Testis (tissue), 3 donors: ENCODE measurements around the gene LSP1. TPM values are rescaled to one million over a fixed set of nuclear protein-coding genes. Genes with fewer than 3 reads are reported as not detected.
A peak's percentile ranks its signal among the peaks of the same experiment; 100 is the strongest.

ENCODE experiments used
- DNase-seq: peaks from one replicate; pipeline ENCODE4 v3.0.0-alpha.2; 2019
- H3K27ac ChIP-seq, 2 donors: fragments of 200-600 bp; sonication (generic); one replicate each; pipeline ENCODE4 v1.5.1; 2019
- H3K27me3 ChIP-seq: fragments of 200-600 bp; sonication (generic); one replicate; pipeline ENCODE4 v1.5.1; 2019
- H3K36me3 ChIP-seq: fragments of 200-600 bp; sonication (generic); one replicate; pipeline ENCODE4 v1.5.1; 2017; ENCODE audit warnings: low read depth; ENCODE audit errors: missing control alignments
- H3K4me1 ChIP-seq: fragments of 200-600 bp; sonication (generic); one replicate; pipeline ENCODE4 v1.5.1; 2019
- H3K4me3 ChIP-seq, 2 donors: fragments of 200-600 bp; sonication (generic); one replicate each; pipeline ENCODE4 v1.5.1; 2017 to 2019
- H3K9me3 ChIP-seq: fragments of 200-600 bp; sonication (generic); one replicate; pipeline ENCODE4 v1.5.1; 2017
- CTCF ChIP-seq, 3 experiments: fragments of 450-650 bp in 2 of 3; fragments of 200-600 bp in 1 of 3; sonication (generic) in 1 of 3; IDR thresholded peaks; one replicate each; pipeline ENCODE4 v1.5.1; 2016 to 2019; ENCODE audit warnings: antibody characterized with exemption in 3 of 3, mild to moderate bottlenecking in 2 of 3, moderate library complexity in 1 of 3
- POLR2A ChIP-seq: fragments of 450-650 bp; IDR thresholded peaks from one replicate; pipeline ENCODE4 v1.6.1; 2017; ENCODE audit warnings: antibody characterized with exemption, mild to moderate bottlenecking, moderate library complexity
- WGBS, 2 donors: methylation state at CpG; one replicate each; pipeline ENCODE4 v1.1.5; 2018; 5-methylcytosine and 5-hydroxymethylcytosine counted together
- intact Hi-C: fragments of 100-400 bp; cut with DNase I; formaldehyde crosslinking; loops from one replicate; pipeline ENCODE4 v1.15.1; 2023; ENCODE audit warnings: low total_unique reads
- polyA plus RNA-seq: library from polyadenylated mRNA; stranded (reverse); fragments of 350-450 nt; fragmentation: Illumina TruSeq; extraction: RNeasy Lipid Tissue Mini Kit (QIAGEN cat#74804); gene quantifications from one replicate; pipeline ENCODE4 v1.2.3, GENCODE V29; 2014; ENCODE audit warnings: low read depth, low replicate concordance; ENCODE audit not compliant: insufficient read depth
- total RNA-seq, 2 donors: library from RNA; depleted of rRNA; stranded (reverse); fragments of >200 nt; gene quantifications; one replicate each; pipeline ENCODE4 v1.2.3, GENCODE V29; 2016

Gene LSP1
- total and polyA plus RNA-seq, 3 donors from 2014 or later: 13.0 to 50.1 (median 19.9) TPM

- Histone ChIP-seq H3K4me1 (peaks cover 49% of the 10 kb centered on the region), H3K27me3 (no peaks in the 10 kb centered on the region), H3K9me3 (no peaks in the 10 kb centered on the region), H3K27ac (peak overlapping the region in 1 of 2 donors; percentile 25), H3K4me3 (no peak overlapping the region), H3K36me3 (no peaks in the 10 kb centered on the region)
- intact Hi-C loops: loop anchor here (5.0 kb wide), 1 partner anchor 39 kb away; no protein-coding TSS in a partner anchor
- no peak for TF ChIP-seq POLR2A
- no peak for TF ChIP-seq CTCF (IDR thresholded peaks at IDR 0.05)
- DNase-seq: peak; percentile 62
- WGBS, 2 donors: 53 to 68% methylated on average over 18 of the region's 18 CpGs
Measured at GRCh38 chr11:1847926-1848639, 4.8 kb upstream of the LSP1 start.

GRCh38 chr11:1848640-1849430, 4.0 kb upstream of the LSP1 start:
- Histone ChIP-seq H3K27ac (no peak overlapping the region), H3K9me3 (no peaks in the 10 kb centered on the region), H3K4me1 (peaks cover 49% of the 10 kb centered on the region), H3K4me3 (no peak overlapping the region), H3K36me3 (no peaks in the 10 kb centered on the region), H3K27me3 (no peaks in the 10 kb centered on the region)
- no peak for TF ChIP-seq POLR2A
- TF ChIP-seq CTCF (IDR thresholded peaks at IDR 0.05): no peak
- 90 to 91% methylated on average over 19 of the region's 19 CpGs for WGBS, 2 donors
- DNase-seq: no peak
- intact Hi-C loops: loop anchor here (5.0 kb wide), 1 partner anchor 38 kb away; no protein-coding TSS in a partner anchor

- 91 to 97% methylated on average over 18 to 21 of the region's 21 CpGs for WGBS, 2 donors
- Histone ChIP-seq H3K4me1 (peaks cover 21% of the 10 kb centered on the region), H3K36me3 (no peaks in the 10 kb centered on the region), H3K4me3 (no peak overlapping the region), H3K27ac (no peak overlapping the region), H3K27me3 (no peaks in the 10 kb centered on the region), H3K9me3 (no peaks in the 10 kb centered on the region)
- no peak for DNase-seq
- TF ChIP-seq POLR2A (no peak), CTCF (IDR thresholded peaks at IDR 0.05) (no peak)
- intact Hi-C loops: no loop called here
Measured at GRCh38 chr11:1851468-1852180, 1.3 kb upstream of the LSP1 start.

GRCh38 chr11:1852271-1852876, 510 bp upstream of the LSP1 start:
- intact Hi-C loops: no loop called here
- Histone ChIP-seq H3K4me3 (no peak overlapping the region), H3K27ac (no peak overlapping the region), H3K4me1 (peaks cover 15% of the 10 kb centered on the region), H3K27me3 (no peaks in the 10 kb centered on the region), H3K9me3 (no peaks in the 10 kb centered on the region), H3K36me3 (no peaks in the 10 kb centered on the region)
- WGBS, 2 donors: 94 to 100% methylated on average over 9 to 25 of the region's 25 CpGs
- no peak for DNase-seq
- no peak for TF ChIP-seq CTCF (IDR thresholded peaks at IDR 0.05)
- TF ChIP-seq POLR2A: no peak
